ENCODE data around the gene TCP1.
A peak's percentile ranks its signal among the peaks of the same experiment; 100 is the strongest.

The TCP1 gene

DNA sequence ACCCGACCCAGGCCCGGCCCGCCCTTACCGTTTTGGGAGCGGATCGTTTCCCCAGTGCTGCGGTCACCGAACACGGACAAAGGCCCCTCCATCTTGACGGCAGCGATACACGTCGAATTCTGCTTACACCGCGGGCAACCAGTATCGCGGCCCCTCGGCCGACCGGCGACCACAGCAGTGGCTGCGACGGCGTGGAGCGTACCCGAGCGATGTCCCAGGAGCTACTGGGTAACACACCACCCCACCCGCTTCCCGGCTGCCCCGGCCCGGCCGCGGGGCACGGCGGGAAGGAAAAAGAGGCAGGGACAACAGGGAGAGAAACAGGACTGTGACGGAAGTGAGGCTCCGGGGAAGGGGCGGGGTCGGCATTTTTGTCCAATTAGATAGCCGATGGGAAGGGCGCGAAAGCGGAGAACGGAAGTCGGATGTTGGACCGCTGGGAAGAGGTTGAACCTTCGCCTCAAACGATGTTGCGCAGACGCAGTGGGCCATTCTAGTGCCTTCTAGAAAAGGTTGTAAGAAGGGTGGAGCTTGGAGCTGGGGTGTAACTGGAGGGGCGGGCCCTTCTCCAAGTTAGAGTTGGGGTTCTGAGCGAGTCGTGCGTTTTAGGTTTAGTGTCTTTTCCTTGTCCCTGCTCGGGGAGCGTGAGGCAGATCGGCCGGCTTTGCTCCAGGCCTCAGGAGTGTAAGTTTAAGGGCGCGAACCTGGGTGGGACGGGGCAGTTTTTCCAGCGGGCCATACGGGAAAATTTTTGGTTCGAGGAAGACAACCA, at the start of gene TCP1:
TSS of gene TCP1 (minus strand) at position 226 of the 772 bp plus-strand sequence. CDS start at position 92, 134 bp downstream.
- peak within 1 kb of the TSS; percentile 91 to 93 for H3K27ac ChIP-seq
- TF ChIP-seq, protein P1, sequence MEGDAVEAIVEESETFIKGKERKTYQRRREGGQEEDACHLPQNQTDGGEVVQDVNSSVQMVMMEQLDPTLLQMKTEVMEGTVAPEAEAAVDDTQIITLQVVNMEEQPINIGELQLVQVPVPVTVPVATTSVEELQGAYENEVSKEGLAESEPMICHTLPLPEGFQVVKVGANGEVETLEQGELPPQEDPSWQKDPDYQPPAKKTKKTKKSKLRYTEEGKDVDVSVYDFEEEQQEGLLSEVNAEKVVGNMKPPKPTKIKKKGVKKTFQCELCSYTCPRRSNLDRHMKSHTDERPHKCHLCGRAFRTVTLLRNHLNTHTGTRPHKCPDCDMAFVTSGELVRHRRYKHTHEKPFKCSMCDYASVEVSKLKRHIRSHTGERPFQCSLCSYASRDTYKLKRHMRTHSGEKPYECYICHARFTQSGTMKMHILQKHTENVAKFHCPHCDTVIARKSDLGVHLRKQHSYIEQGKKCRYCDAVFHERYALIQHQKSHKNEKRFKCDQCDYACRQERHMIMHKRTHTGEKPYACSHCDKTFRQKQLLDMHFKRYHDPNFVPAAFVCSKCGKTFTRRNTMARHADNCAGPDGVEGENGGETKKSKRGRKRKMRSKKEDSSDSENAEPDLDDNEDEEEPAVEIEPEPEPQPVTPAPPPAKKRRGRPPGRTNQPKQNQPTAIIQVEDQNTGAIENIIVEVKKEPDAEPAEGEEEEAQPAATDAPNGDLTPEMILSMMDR (IDR thresholded peaks at IDR 0.05), result no peak
- H3K4me3 ChIP-seq, result peak within 1 kb of the TSS; percentile 95
- peak; percentile 99 for DNase-seq (ENCODE audit: low spot score)

DNA sequence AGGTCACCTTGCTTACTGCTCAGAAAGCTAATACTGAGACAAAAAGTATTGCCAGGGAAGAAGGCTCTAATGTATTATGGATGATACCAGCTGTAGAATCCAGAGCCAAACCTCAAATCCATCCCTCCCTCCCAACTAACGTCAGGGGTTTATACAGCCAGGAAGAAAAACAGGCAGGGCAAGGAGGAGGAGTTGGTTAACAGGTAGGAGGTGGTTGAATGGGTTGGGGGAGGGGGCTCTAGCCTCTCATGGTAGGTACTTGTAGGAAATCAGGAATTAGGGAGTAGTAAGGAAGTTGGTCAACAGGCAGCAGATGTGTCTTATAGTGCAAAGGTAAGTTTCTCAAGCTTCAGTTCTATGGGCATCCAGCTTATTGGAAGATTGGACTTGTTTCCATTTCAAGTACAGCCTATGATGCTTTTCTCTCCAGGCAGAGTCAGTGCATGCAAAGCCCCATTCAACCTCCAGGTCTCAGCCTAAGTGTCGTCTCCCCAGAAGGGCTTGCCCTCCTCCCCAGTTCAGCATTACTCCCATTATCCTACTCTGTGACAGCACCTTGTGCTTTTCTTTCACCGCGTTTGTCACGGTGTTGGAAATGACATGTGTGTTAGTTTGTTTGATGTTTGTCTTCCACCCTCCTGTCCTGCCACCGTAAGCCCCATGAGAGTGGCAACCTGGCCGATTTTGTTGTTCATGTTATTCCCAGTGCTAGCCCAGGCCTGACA, 48.8 kb upstream of the TCP1 start:
- TF ChIP-seq, protein P1 (IDR thresholded peaks at IDR 0.05), result no peak
- H3K4me3 ChIP-seq, result no peak overlapping the region
- DNase-seq (ENCODE audit: low spot score), result no peak
- H3K27ac ChIP-seq, result no peak overlapping the region

- Histone ChIP-seq H3K4me3 (peak overlapping the region; percentile 58), H3K27ac (peak overlapping the region in 1 of 2 donors; percentile 87)
- DNase-seq (ENCODE audit: low spot score), result no peak
- TF ChIP-seq, protein P1 (IDR thresholded peaks at IDR 0.05), result no peak
Observed at GRCh38 chr6:159837511-159837910, 48.1 kb upstream of the TCP1 start.

DNA sequence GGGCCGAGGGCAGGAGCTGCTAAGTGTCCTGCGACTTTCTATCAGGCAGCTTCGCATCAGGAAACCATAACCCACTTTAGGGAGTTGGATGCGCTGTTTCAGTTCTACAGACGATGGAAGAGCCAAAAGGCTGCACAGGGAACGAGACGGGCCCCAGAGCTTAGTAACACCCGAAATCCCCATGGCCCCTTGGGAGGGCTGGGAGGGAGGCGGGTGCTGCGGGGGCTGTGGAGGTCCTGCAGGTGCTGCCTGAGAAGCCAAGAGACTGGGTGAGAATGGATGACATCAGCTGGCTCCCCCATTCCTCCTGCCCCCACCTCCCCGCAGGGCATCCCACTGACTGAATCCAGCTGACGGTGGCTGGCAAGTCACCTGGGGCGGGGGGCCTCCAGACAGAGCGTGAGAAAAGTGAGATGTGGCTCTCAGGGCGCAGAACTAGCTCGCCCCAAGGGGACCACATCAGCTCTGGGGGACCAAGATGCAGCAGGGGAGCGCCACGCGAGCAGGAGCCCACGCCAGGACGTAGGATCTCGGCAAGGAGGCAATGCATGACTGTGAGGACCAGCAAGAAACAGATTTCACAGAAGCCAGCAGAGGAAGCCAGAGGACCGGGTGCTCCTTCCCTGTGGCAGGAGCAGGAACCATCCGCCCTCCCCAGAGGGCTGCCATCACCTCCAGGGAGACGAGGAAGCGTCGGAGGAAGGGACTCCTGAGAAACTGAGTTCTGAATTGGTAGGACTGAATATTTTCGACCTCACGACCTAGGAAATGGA, 47.5 kb upstream of the TCP1 start:
- peak overlapping the region; percentile 58 for H3K4me3 ChIP-seq
- H3K27ac ChIP-seq, result peak overlapping the region; percentile 79 to 87
- DNase-seq (ENCODE audit: low spot score), result no peak
- TF ChIP-seq, protein P1 (IDR thresholded peaks at IDR 0.05), result no peak

DNA sequence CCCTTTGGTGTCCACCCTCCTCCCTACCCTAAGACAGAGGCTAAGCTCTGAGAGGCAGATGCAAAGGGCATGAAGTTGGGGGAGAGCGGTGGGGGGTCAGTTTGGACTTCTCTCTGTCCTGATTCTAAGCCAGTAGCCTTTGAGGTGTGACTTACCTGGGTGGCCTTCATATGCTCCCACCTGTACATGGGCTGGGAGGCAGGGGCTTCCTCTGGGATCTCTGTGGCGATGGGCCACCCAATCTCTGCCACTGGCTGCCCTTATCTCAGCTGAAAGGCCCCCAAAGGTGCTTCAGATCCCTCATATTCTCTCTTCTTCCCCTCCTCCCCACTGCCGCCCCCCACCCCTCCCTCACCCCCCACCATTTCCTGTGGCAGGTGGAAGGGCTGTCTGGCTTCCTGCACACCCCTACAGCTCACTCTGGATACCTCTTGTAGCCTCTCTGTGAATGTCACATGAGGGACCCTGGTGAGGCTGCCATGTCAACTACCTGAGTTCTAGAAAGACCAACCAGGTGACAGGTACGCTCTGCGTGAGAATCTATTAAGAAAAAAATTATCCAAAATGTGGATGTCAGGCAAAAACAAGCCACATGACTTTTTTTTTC, 44.7 kb upstream of the TCP1 start:
- DNase-seq (ENCODE audit: low spot score), result no peak
- TF ChIP-seq, protein P1 (IDR thresholded peaks at IDR 0.05), result no peak
- Histone ChIP-seq H3K27ac (peak overlapping the region in 1 of 2 donors; percentile 50), H3K4me3 (no peak overlapping the region)

- Histone ChIP-seq H3K4me3 (no peak overlapping the region), H3K27ac (peak overlapping the region in 1 of 2 donors; percentile 50)
- TF ChIP-seq, protein P1 (IDR thresholded peaks at IDR 0.05), result no peak
- no peak for DNase-seq (ENCODE audit: low spot score)
Observed at GRCh38 chr6:159833556-159833955, 44.2 kb upstream of the TCP1 start.

All from coronary artery (tissue), 2 donors.